Stomach smooth muscle (tissue), 2 donors: ENCODE measurements around the gene ITPKC.

Experiments used
- H3K27ac ChIP-seq: one replicate; pipeline ENCODE4 v1.7.0; 2013; ENCODE audit warnings: mild to moderate bottlenecking, low read length, inconsistent platforms
- H3K27me3 ChIP-seq, 2 donors: one replicate each; pipeline ENCODE4 v1.7.0; 2013; ENCODE audit warnings: low read length in 2 of 2; ENCODE audit not compliant: insufficient read depth in 2 of 2, control insufficient read depth in 1 of 2
- H3K36me3 ChIP-seq, 2 donors: one replicate each; pipeline ENCODE4 v1.7.0; 2013; ENCODE audit warnings: low read length in 2 of 2; ENCODE audit not compliant: control insufficient read depth in 2 of 2, insufficient read depth in 2 of 2
- H3K4me1 ChIP-seq: one replicate; pipeline ENCODE4 v1.7.0; 2013; ENCODE audit warnings: low read length; ENCODE audit not compliant: control insufficient read depth, insufficient read depth
- H3K4me3 ChIP-seq, 2 donors: one replicate each; pipeline ENCODE4 v1.7.0; 2013; ENCODE audit warnings: low read length in 2 of 2
- H3K9ac ChIP-seq, 2 donors: one replicate each; pipeline ENCODE4 v1.7.0; 2013; ENCODE audit warnings: low read length in 2 of 2, mild to moderate bottlenecking in 1 of 2
- H3K9me3 ChIP-seq, 2 donors: one replicate each; pipeline ENCODE4 v1.7.0; 2013; ENCODE audit warnings: low read length in 2 of 2; ENCODE audit not compliant: control insufficient read depth in 2 of 2
- donor health status: healthy.
- donor health status: Pancreatic carcinoma.

Gene ITPKC

DNA sequence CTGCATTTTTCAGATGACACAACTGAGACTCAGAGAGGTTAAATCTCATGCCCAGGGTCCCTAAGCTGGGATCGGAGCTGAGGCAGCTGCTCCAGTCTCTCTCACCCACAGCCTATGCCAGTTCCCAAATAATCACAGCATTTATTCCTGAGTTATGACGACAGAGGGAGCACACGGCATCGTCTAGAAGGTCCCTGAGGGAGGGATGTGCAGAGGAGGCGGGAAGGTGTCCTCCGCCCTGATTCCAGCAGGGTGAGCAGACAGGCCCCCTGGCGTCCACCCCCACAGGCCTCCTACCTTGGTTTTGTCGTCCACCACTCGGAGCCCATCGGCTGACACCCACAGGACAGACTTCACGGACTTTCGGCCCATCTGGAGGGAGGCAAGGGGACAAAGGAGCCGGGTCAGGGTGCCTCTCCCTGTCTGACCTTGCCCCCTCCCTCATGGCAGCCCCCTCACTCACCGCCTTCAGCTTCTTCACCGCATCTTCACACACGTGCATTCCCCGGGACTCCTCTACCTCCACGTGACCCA, 34.4 kb upstream of the ITPKC start:
- peaks cover 52 to 54% of the 10 kb centered on the region in 2 donors for H3K36me3 ChIP-seq

DNA sequence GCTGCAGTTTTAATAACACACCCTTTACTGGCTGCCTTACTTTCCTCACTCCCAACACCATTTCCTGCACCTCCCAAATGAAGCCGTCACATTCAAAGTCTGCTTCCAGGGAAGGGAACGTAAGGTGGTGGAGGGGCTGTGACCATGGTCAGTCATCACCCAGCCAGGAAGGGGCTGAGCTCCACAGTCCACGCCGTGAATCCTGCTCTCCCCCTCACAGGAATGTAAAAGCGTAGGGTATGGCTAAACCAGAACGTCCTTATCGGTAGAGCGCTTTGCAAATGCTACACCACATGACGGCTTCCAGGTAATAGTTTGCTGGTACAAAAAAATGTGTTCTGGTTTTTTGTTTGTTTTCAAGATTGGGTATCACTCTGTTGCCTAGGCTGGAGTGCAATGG, 33.5 kb upstream of the ITPKC start:
- no peak overlapping the region for H3K27ac ChIP-seq
- H3K36me3 ChIP-seq: peaks cover 42 to 46% of the 10 kb centered on the region in 2 donors
- H3K4me3 ChIP-seq: no peak overlapping the region
- no peaks in the 10 kb centered on the region for H3K27me3 ChIP-seq
- no peak overlapping the region for H3K9ac ChIP-seq
- H3K9me3 ChIP-seq: no peaks in the 10 kb centered on the region
- peaks cover 21% of the 10 kb centered on the region for H3K4me1 ChIP-seq

More for the DNA sequence above, 34.4 kb upstream of the ITPKC start:
- no peak overlapping the region for H3K27ac ChIP-seq
- H3K9me3 ChIP-seq: no peaks in the 10 kb centered on the region
- H3K4me3 ChIP-seq: no peak overlapping the region
- H3K4me1 ChIP-seq: peaks cover 13% of the 10 kb centered on the region
- no peaks in the 10 kb centered on the region for H3K27me3 ChIP-seq
- H3K9ac ChIP-seq: no peak overlapping the region

- H3K4me3 ChIP-seq: no peak overlapping the region
- H3K36me3 ChIP-seq: peaks cover 42% of the 10 kb centered on the region in 2 donors
- H3K9ac ChIP-seq: no peak overlapping the region
- H3K9me3 ChIP-seq: no peaks in the 10 kb centered on the region
- H3K27ac ChIP-seq: no peak overlapping the region
- H3K4me1 ChIP-seq: peaks cover 30% of the 10 kb centered on the region
- H3K27me3 ChIP-seq: no peaks in the 10 kb centered on the region
Measured at GRCh38 chr19:40684280-40684679, 32.6 kb upstream of the ITPKC start.

GRCh38 chr19:40685016-40685526, 31.8 kb upstream of the ITPKC start:
- Histone ChIP-seq H3K27me3 (no peaks in the 10 kb centered on the region), H3K9me3 (no peaks in the 10 kb centered on the region), H3K4me1 (peaks cover 38% of the 10 kb centered on the region), H3K4me3 (no peak overlapping the region), H3K9ac (no peak overlapping the region), H3K27ac (no peak overlapping the region), H3K36me3 (peaks cover 40 to 42% of the 10 kb centered on the region in 2 donors)

GRCh38 chr19:40685563-40685962, 31.3 kb upstream of the ITPKC start:
- Histone ChIP-seq H3K4me1 (peaks cover 38% of the 10 kb centered on the region), H3K27me3 (no peaks in the 10 kb centered on the region), H3K27ac (no peak overlapping the region), H3K4me3 (no peak overlapping the region), H3K36me3 (peaks cover 40 to 42% of the 10 kb centered on the region in 2 donors), H3K9me3 (no peaks in the 10 kb centered on the region), H3K9ac (no peak overlapping the region)

DNA sequence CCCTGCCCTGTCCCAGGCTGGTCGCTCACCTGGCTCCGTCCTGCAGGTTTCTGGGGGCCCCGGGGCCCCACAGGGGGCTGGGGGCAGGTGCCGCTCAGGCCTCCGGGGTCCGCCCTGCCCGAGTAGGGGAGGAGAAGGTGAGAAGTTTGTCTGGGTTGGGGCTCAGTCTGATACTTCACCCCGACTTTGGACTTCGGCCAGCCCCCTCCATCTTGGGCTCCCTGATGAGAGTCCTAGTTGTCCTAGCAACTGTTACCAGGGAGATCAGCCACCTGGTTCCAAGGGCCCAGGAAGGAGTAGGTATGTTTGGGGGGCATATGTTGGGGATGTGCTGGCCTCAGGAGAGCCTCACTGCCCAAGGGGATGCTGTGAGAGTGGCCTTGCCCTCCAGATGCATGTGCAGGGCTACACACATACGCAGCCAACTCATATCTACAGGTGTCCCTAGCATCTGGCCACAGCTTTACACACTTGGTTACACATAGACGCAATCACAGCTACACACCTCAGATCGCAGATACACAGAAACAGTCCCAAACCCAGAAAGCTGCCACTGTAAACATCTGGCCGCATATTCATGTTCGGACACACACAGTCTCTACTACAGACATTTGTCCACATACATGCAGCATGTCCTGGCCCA, 29.9 kb upstream of the ITPKC start:
- H3K9ac ChIP-seq: no peak overlapping the region
- H3K4me3 ChIP-seq: peak overlapping the region in 1 of 2 donors; percentile 40
- peaks cover 33 to 34% of the 10 kb centered on the region in 2 donors for H3K36me3 ChIP-seq
- H3K27ac ChIP-seq: peak overlapping the region; percentile 37
- peaks cover 47% of the 10 kb centered on the region for H3K4me1 ChIP-seq
- no peaks in the 10 kb centered on the region for H3K27me3 ChIP-seq
- no peaks in the 10 kb centered on the region for H3K9me3 ChIP-seq

GRCh38 chr19:40687525-40688016, 29.3 kb upstream of the ITPKC start:
- peak overlapping the region in 1 of 2 donors; percentile 13 for H3K9ac ChIP-seq
- no peaks in the 10 kb centered on the region for H3K27me3 ChIP-seq
- peak overlapping the region; percentile 46 for H3K27ac ChIP-seq
- H3K36me3 ChIP-seq: peaks cover 30% of the 10 kb centered on the region in 2 donors
- no peaks in the 10 kb centered on the region for H3K9me3 ChIP-seq
- H3K4me1 ChIP-seq: peaks cover 47% of the 10 kb centered on the region
- H3K4me3 ChIP-seq: peak overlapping the region; percentile 91 to 94

DNA sequence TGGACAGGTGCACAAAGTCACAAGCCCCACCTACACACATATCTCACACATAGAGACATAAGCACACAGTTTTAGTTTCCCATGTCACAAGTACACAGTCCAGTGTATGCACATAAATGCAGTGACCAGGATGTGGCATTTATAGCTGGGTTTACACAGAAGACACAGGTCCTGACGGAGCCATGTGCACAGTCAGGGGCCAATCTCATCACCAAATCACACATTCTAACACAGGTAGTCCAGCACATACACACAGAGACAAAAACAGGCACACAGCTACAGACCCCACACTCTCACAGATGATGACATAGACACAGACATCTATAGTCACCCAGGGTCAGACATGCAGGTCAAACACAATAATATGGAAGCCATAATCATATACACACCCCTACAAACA, 28.6 kb upstream of the ITPKC start:
- peak overlapping the region; percentile 91 to 94 for H3K4me3 ChIP-seq
- peak overlapping the region; percentile 13 to 82 for H3K9ac ChIP-seq

GRCh38 chr19:40688987-40689338, 27.9 kb upstream of the ITPKC start:
- Histone ChIP-seq H3K9ac (peak overlapping the region; percentile 82 to 93), H3K27ac (no peak overlapping the region)

More for the DNA sequence above, 28.6 kb upstream of the ITPKC start:
- Histone ChIP-seq H3K4me1 (peaks cover 47% of the 10 kb centered on the region), H3K27me3 (no peaks in the 10 kb centered on the region), H3K36me3 (peaks cover 23 to 26% of the 10 kb centered on the region in 2 donors), H3K9me3 (no peaks in the 10 kb centered on the region), H3K27ac (peak overlapping the region; percentile 46)

GRCh38 chr19:40689339-40690049, 27.4 kb upstream of the ITPKC start:
- H3K9ac ChIP-seq: peak overlapping the region; percentile 82 to 93

More at GRCh38 chr19:40688987-40689338, 27.9 kb upstream of the ITPKC start:
- H3K27me3 ChIP-seq: no peaks in the 10 kb centered on the region
- H3K4me3 ChIP-seq: peak overlapping the region; percentile 91 to 94
- peaks cover 19 to 23% of the 10 kb centered on the region in 2 donors for H3K36me3 ChIP-seq
- H3K4me1 ChIP-seq: peaks cover 47% of the 10 kb centered on the region
- no peaks in the 10 kb centered on the region for H3K9me3 ChIP-seq

More at GRCh38 chr19:40689339-40690049, 27.4 kb upstream of the ITPKC start:
- Histone ChIP-seq H3K9me3 (no peaks in the 10 kb centered on the region), H3K4me1 (peaks cover 47% of the 10 kb centered on the region), H3K36me3 (peaks cover 20 to 25% of the 10 kb centered on the region in 2 donors), H3K27ac (peak overlapping the region; percentile 55), H3K27me3 (no peaks in the 10 kb centered on the region), H3K4me3 (peak overlapping the region; percentile 91 to 94)
